Activated CD4-positive, alpha-beta memory T cell treated with anti-CD3 and anti-CD28 coated beads, Interleukin-2, amount 10 ng/mL, durations not matched to agents 7 days and 5 days (primary cell): ENCODE measurements around the gene MTX1. TPM values are rescaled to one million over a fixed set of nuclear protein-coding genes. Genes with fewer than 3 reads are reported as not detected.
"Not testable (repeated sequence)": the region's sequence is repeated elsewhere in the genome, so short reads cannot be mapped to it uniquely, and the experiment has no call there.

Source experiments
- CTCF ChIA-PET: fragments of 350-600 bp; sonication (Branson Sonifier 250); formaldehyde crosslinking; loops from one replicate; lab custom pipeline; 2021; ENCODE audit warnings: antibody characterized with exemption, inconsistent platforms; lab: Charles Lee
- POLR2A ChIA-PET: fragments of 350-600 bp; sonication (Branson Sonifier 250); formaldehyde crosslinking; loops from one replicate; lab custom pipeline; 2021; ENCODE audit warnings: antibody characterized with exemption; lab: Charles Lee
- DNase-seq: peaks from one replicate; pipeline ENCODE4 v3.0.0-alpha.2; 2020
- H3K27ac Mint-ChIP-seq: one replicate; pipeline ENCODE4 v1.8.0; 2021; ENCODE audit warnings: mild to moderate bottlenecking, mixed read lengths
- H3K27me3 Mint-ChIP-seq: one replicate; pipeline ENCODE4 v1.8.0; 2021; ENCODE audit warnings: mixed read lengths
- H3K36me3 Mint-ChIP-seq: one replicate; pipeline ENCODE4 v1.8.0; 2021; ENCODE audit warnings: low read depth, mixed read lengths
- H3K4me1 Mint-ChIP-seq: one replicate; pipeline ENCODE4 v1.8.0; 2021; ENCODE audit warnings: mixed read lengths
- H3K4me3 Mint-ChIP-seq: one replicate; pipeline ENCODE4 v1.8.0; 2021; ENCODE audit warnings: mild to moderate bottlenecking, mixed read lengths
- H3K9me3 Mint-ChIP-seq: one replicate; pipeline ENCODE4 v1.8.0; 2021; ENCODE audit warnings: mixed read lengths
- total RNA-seq, 2 experiments: library from RNA; stranded (reverse); gene quantifications; one replicate each; pipeline ENCODE4 v1.2.3, GENCODE V29; 2021

Gene MTX1
- total RNA-seq, 2 experiments from 2014 or later = 41.2 to 43.1 TPM

- POLR2A ChIA-PET, H3K9me3 Mint-ChIP-seq, H3K27me3 Mint-ChIP-seq, DNase-seq, H3K27ac Mint-ChIP-seq, CTCF ChIA-PET, H3K4me3 Mint-ChIP-seq: not testable (repeated sequence)
- Mint-ChIP-seq H3K4me1 (peaks cover 26% of the 10 kb centered on the region), H3K36me3 (peaks cover 29% of the 10 kb centered on the region)
Measured at GRCh38 chr1:155233502-155233901, 25.0 kb downstream of the MTX1 start.

GRCh38 chr1:155235375-155235774 lies 26.9 kb downstream of the MTX1 start:
- H3K4me3 Mint-ChIP-seq, CTCF ChIA-PET, H3K9me3 Mint-ChIP-seq, POLR2A ChIA-PET, H3K27me3 Mint-ChIP-seq: not testable (repeated sequence)
- Mint-ChIP-seq H3K27ac (peak overlapping the region; percentile 95), H3K36me3 (peaks cover 36% of the 10 kb centered on the region), H3K4me1 (peaks cover 36% of the 10 kb centered on the region)
- DNase-seq = peak; percentile 49

DNA sequence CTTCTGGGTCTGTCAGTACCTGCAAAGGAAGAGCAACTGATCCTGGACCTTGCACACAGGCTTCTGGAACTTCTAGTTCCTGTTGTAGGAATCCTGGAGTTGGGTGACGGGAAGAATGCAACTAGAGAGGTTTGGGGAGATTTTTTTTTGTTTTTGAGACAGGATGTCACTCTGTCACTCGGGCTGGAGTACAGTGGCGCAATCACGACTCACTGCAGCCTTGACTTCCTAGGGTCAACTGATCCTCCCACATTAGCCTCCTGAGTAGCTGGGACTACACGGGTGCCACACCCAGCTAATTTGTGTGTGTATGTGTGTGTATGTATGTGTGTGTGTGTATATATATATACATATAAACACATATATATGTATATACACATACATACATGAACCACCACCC lies 28.0 kb downstream of the MTX1 start:
- Mint-ChIP-seq H3K4me1 (peaks cover 47% of the 10 kb centered on the region), H3K27me3 (no peaks in the 10 kb centered on the region), H3K9me3 (no peaks in the 10 kb centered on the region), H3K27ac (peak overlapping the region; percentile 95), H3K36me3 (peaks cover 43% of the 10 kb centered on the region), H3K4me3 (no peak overlapping the region)
- CTCF ChIA-PET = no interaction called here
- no peak for DNase-seq
- POLR2A ChIA-PET = interaction anchor here (1.0 to 1.1 kb wide), 2 partner anchors 8 to 10 kb away, joined by 3 to 4 read pairs; no protein-coding TSS in a partner anchor

GRCh38 chr1:155241069-155241679 lies 32.7 kb downstream of the MTX1 start:
- peaks cover 70% of the 10 kb centered on the region for H3K4me1 Mint-ChIP-seq

DNA sequence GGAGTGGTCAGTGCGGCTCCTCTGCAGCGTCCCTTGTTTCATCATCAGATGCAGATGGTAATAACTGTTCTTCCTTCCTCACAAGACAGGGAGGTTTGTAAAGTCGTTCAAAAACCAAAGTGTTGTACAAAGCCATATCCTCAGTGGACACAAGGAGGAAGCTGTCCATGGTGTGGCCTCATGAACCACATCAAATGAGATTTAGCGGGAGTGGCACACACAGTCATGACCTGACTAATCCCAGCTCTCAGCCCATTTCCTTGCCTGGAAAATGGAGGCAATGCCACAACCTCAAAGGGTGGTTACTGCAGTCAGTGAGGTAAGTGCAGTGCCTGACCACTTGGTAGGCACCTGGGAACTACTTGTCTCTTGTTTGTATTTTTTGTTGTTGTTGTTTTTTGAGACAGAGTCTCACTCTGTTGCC lies 33.4 kb downstream of the MTX1 start:
- Mint-ChIP-seq H3K27ac (peak overlapping the region; percentile 89), H3K4me3 (peak overlapping the region; percentile 72), H3K36me3 (peaks cover 31% of the 10 kb centered on the region), H3K9me3 (no peaks in the 10 kb centered on the region), H3K4me1 (peaks cover 65% of the 10 kb centered on the region), H3K27me3 (peaks cover 2% of the 10 kb centered on the region)
- ChIA-PET POLR2A (interaction anchor here (1.0 to 4.3 kb wide), 8 partner anchors 8 to 66 kb away, joined by 3 to 41 read pairs (median 7); partner anchors contain the start of genes FDPS and MTX1), CTCF (interaction anchor here (0.7 to 3.4 kb wide), 6 partner anchors 9 to 157 kb away, joined by 3 to 23 read pairs (median 6); partner anchors contain the start of genes MTX1 and THBS3)
- DNase-seq = peak; percentile 37

More at GRCh38 chr1:155241069-155241679, 32.7 kb downstream of the MTX1 start:
- Mint-ChIP-seq H3K36me3 (peaks cover 36% of the 10 kb centered on the region), H3K27me3 (peaks cover 2% of the 10 kb centered on the region), H3K9me3 (no peaks in the 10 kb centered on the region), H3K27ac (peak overlapping the region; percentile 89), H3K4me3 (peak overlapping the region; percentile 72)
- ChIA-PET POLR2A (interaction anchor here (1.0 to 4.3 kb wide), 9 partner anchors 9 to 83 kb away, joined by 3 to 41 read pairs (median 5); partner anchors contain the start of genes FDPS and MTX1), CTCF (interaction anchor here (0.7 to 3.4 kb wide), 6 partner anchors 10 to 156 kb away, joined by 3 to 23 read pairs (median 6); partner anchors contain the start of genes MTX1 and THBS3)
- peak; percentile 80 for DNase-seq

DNA sequence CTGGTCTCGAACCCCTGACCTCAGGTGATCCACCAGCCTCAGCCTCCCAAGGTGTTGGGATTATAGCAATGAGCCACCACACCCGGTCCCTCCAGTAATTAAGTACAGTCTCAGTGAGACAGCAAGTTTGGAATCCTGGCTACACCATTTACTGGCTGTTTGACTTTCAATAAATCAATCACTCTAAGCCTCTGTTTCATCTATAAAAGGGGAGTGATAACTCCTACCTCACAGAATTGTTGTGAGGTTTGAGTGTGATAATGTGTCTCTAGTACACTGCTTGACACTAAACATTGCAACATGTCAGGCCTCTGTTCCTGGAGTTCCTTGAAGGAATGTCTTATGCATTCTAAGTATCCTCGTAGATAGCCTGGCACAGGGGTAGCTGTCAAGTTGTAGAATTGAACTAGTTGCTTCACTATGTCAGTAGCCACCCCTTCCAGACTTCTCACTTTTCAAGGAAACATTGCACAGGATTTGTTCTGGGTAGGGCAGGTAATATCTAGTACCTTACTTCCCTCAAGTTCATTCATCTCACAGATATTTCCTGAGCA lies 34.4 kb downstream of the MTX1 start:
- ChIA-PET CTCF (interaction anchor here (1.2 to 4.1 kb wide), 4 partner anchors 8 to 158 kb away, joined by 5 to 23 read pairs (median 14); partner anchors contain the start of gene KRTCAP2), POLR2A (interaction anchor here (2.5 to 4.3 kb wide), 6 partner anchors 15 to 65 kb away, joined by 6 to 42 read pairs (median 20); partner anchors contain the start of genes CLK2, MTX1, SCAMP3 and THBS3)
- Mint-ChIP-seq H3K27me3 (peaks cover 2% of the 10 kb centered on the region), H3K4me1 (peaks cover 63% of the 10 kb centered on the region), H3K36me3 (peaks cover 20% of the 10 kb centered on the region), H3K27ac (peak overlapping the region; percentile 88), H3K4me3 (peak overlapping the region; percentile 74), H3K9me3 (no peaks in the 10 kb centered on the region)
- DNase-seq = no peak

DNA sequence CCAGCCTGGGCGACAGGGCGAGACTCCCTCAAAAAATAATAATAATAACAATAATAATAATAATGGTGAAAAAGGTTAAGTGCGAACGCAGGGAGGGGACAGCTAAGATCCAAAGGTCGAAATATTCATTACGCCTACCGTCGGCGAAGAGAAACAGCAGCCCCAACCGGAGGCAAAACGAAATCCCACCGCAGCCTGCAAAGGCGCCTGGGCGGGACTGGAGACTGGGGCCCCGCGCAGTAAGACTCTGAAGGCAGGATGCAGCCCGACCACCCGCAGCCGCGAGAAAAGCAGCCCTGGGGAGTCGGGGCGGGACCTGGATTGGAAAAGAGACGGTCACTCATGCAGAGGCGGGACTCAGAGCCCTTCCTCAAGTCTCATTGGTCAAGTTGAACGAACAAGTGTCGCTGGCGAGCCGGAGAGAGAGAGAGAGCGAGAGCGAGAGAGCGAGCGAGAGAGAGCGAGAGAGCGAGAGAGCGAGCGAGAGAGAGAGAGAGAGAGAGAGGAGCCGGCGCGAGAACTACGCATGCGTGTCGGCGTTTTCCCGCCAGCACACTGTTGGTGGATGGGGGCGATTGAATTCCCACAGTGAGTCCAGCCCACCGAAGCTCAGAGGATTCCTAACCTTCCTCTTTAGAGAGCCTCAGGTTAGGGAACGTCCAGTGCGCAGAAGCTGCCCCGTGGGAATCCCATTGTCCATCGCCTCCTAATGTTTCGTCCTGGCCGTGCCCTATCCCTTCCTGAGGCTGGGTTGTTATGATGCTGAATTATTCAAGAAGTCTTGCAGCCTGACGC lies 36.1 kb downstream of the MTX1 start:
- Mint-ChIP-seq H3K4me1 (peaks cover 54% of the 10 kb centered on the region), H3K36me3 (peaks cover 11% of the 10 kb centered on the region), H3K9me3 (no peaks in the 10 kb centered on the region), H3K4me3 (peak overlapping the region; percentile 74), H3K27ac (peak overlapping the region; percentile 88), H3K27me3 (peaks cover 2% of the 10 kb centered on the region)
- ChIA-PET CTCF (interaction anchor here (0.7 to 4.1 kb wide), 7 partner anchors 18 to 79 kb away, joined by 3 to 19 read pairs (median 5); partner anchors contain the start of gene KRTCAP2), POLR2A (interaction anchor here (0.6 to 4.3 kb wide), 26 partner anchors 9 to 842 kb away, joined by 3 to 42 read pairs (median 4); partner anchors contain the start of genes CLK2, ENTREP3, KRTCAP2 and MTX1)
- DNase-seq = peak; percentile 99

DNA sequence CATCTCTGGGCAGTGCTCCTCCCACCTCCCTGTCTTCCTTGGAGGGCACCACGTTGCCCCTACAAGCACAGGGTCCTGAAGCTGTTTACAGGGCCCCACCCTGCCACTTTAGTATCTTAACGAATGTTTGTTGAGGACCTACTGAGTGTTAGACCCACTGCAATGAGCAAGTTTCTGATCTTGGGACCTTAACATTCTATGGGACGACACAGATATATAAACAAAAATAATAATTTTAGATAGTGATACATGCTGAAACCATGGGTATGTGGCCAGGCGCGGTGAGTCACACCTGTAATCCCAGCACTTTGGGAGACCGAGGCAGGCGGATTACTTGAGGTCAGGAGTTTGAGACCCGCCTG lies 36.6 kb downstream of the MTX1 start:
- Mint-ChIP-seq H3K27ac (peak overlapping the region; percentile 88), H3K9me3 (no peaks in the 10 kb centered on the region), H3K27me3 (peaks cover 2% of the 10 kb centered on the region), H3K4me3 (peak overlapping the region; percentile 74), H3K36me3 (peaks cover 11% of the 10 kb centered on the region), H3K4me1 (peaks cover 51% of the 10 kb centered on the region)
- POLR2A ChIA-PET = interaction anchor here (0.6 to 4.0 kb wide), 20 partner anchors 8 to 842 kb away, joined by 3 to 42 read pairs (median 5); partner anchors contain the start of genes CLK2, ENTREP3, KRTCAP2 and MTX1
- no peak for DNase-seq
- CTCF ChIA-PET = interaction anchor here (1.2 to 4.1 kb wide), 3 partner anchors 18 to 78 kb away, joined by 5 to 19 read pairs (median 10); partner anchors contain the start of gene KRTCAP2

DNA sequence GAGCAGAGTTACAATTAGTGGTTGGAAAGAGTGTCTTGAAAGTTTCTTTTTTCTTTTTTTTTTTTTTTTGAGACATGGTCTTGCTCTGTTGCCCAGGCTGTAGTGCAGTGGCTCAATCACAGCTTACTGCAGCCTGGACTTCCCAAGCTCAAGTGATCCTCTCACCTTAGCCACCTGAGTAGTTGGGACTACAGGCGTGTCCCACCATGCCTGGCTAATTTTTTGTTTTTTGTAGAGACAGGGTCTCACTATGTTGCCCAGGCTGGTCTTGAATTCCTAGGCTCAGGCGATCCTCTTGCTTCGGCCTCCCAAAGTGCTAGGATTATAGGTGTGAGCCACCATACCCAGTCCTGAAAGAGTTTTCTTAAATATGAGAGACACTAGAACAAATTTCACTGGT lies 38.3 kb downstream of the MTX1 start:
- not testable (repeated sequence) for H3K36me3 Mint-ChIP-seq, DNase-seq, H3K27me3 Mint-ChIP-seq, H3K9me3 Mint-ChIP-seq, H3K27ac Mint-ChIP-seq, H3K4me3 Mint-ChIP-seq
- CTCF ChIA-PET = interaction anchor here (1.1 to 1.5 kb wide), 2 partner anchors 20 to 40 kb away, joined by 3 to 4 read pairs; no protein-coding TSS in a partner anchor
- peaks cover 43% of the 10 kb centered on the region for H3K4me1 Mint-ChIP-seq
- POLR2A ChIA-PET = interaction anchor here (1.3 kb wide), 1 partner anchor 14 kb away, joined by 4 read pairs; no protein-coding TSS in a partner anchor

- DNase-seq = no peak
- Mint-ChIP-seq H3K27me3 (peaks cover 2% of the 10 kb centered on the region), H3K36me3 (peaks cover 3% of the 10 kb centered on the region), H3K4me1 (peaks cover 34% of the 10 kb centered on the region), H3K9me3 (no peaks in the 10 kb centered on the region), H3K4me3 (no peak overlapping the region), H3K27ac (no peak overlapping the region)
- CTCF ChIA-PET = interaction anchor here (0.6 to 5.1 kb wide), 6 partner anchors 12 to 109 kb away, joined by 3 to 91 read pairs (median 9); partner anchors contain the start of gene SCAMP3
- POLR2A ChIA-PET = interaction anchor here (0.9 to 1.3 kb wide), 3 partner anchors 13 to 288 kb away, joined by 3 to 4 read pairs (median 3); no protein-coding TSS in a partner anchor
Measured at GRCh38 chr1:155247667-155248553, 39.4 kb downstream of the MTX1 start.

DNA sequence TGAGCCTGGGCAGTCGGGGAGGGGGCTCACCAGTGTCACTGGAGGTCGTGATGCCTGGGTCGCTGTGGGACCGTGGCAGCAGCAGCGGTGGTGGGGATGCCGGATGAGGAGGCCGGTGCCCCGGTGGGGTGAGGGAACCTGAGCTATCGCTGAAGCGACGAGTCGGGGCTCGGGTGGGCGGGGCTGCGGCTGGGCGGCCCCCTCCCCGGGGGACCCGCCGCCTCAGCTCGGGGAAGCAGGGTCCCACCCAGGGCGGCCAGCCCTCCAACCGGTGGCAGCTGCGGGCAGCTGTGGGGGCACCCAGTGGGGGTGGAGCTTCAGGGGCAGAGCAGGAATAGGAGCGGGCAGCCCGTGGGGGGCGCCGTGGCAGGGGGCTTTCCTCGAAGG lies 41.7 kb downstream of the MTX1 start:
- ChIA-PET POLR2A (interaction anchor here (1.0 to 4.8 kb wide), 14 partner anchors 9 to 316 kb away, joined by 3 to 26 read pairs (median 8); partner anchors contain the start of genes CLK2, KRTCAP2, RUSC1 and SCAMP3), CTCF (interaction anchor here (0.5 to 5.1 kb wide), 36 partner anchors 9 to 690 kb away, joined by 3 to 91 read pairs (median 6); partner anchors contain the start of genes CLK2, FDPS, KRTCAP2 and MTX1)
- H3K36me3 Mint-ChIP-seq = no peaks in the 10 kb centered on the region
- H3K27me3 Mint-ChIP-seq = no peaks in the 10 kb centered on the region
- peak overlapping the region; percentile 65 for H3K27ac Mint-ChIP-seq
- no peak for DNase-seq
- H3K4me1 Mint-ChIP-seq = peaks cover 37% of the 10 kb centered on the region
- no peaks in the 10 kb centered on the region for H3K9me3 Mint-ChIP-seq
- H3K4me3 Mint-ChIP-seq = peak overlapping the region; percentile 65
